ENCODE measurements around the gene NECTIN3. TPM values are rescaled to one million over a fixed set of nuclear protein-coding genes. Genes with fewer than 3 reads are reported as not detected.
A peak's percentile ranks its signal among the peaks of the same experiment; 100 is the strongest.

Gene NECTIN3
- total RNA-seq, 1 donor from 2014 or later: 22.9 TPM

- DNase-seq (ENCODE audit: low read depth): no peak
- TF ChIP-seq CTCF (IDR thresholded peaks at IDR 0.05; ENCODE audit: insufficient read depth, low read length, poor library complexity, severe bottlenecking): no peak
Observed at GRCh38 chr3:111210866-111211564, 139.4 kb downstream of the NECTIN3 start.

DNA sequence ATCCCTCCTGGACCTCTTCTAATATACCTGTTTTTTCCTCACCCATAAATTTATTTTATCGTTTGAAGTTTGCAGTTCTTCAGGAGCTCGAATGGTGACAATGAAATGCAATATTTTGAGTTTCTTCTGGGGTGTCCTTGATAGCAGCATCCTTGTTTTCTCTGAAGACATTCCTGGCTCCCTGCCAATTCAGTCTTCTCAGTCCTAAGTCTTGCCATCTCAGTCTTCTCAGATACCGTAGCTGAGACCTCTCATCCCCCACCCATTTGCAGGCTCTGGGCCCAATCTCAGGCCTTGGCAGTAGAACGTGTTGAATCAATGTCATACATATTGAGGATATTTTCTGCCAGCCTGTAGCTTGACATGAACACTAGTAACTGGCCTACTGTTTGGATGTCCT is 140.9 kb downstream of the NECTIN3 start:
- TF ChIP-seq CTCF (IDR thresholded peaks at IDR 0.05; ENCODE audit: insufficient read depth, low read length, poor library complexity, severe bottlenecking): no peak
- H3K36me3 ChIP-seq (ENCODE audit: control insufficient read depth, insufficient read depth, low read length): no peaks in the 10 kb centered on the region

More at GRCh38 chr3:111210866-111211564, 139.4 kb downstream of the NECTIN3 start:
- H3K36me3 ChIP-seq (ENCODE audit: control insufficient read depth, insufficient read depth, low read length): no peaks in the 10 kb centered on the region
- no peaks in the 10 kb centered on the region for H3K27me3 ChIP-seq (ENCODE audit: control insufficient read depth, insufficient read depth, low read length)
- H3K4me3 ChIP-seq (ENCODE audit: low read depth, low read length): no peak overlapping the region

GRCh38 chr3:111215481-111215880 is 143.9 kb downstream of the NECTIN3 start:
- DNase-seq (ENCODE audit: low read depth): no peak
- TF ChIP-seq CTCF (IDR thresholded peaks at IDR 0.05; ENCODE audit: insufficient read depth, low read length, poor library complexity, severe bottlenecking): no peak
- no peaks in the 10 kb centered on the region for H3K27me3 ChIP-seq (ENCODE audit: control insufficient read depth, insufficient read depth, low read length)

More for the DNA sequence above, 140.9 kb downstream of the NECTIN3 start:
- Histone ChIP-seq H3K4me3 (ENCODE audit: low read depth, low read length) (no peak overlapping the region), H3K27me3 (ENCODE audit: control insufficient read depth, insufficient read depth, low read length) (no peaks in the 10 kb centered on the region)
- DNase-seq (ENCODE audit: low read depth): no peak

GRCh38 chr3:111218615-111219014 is 147.0 kb downstream of the NECTIN3 start:
- Histone ChIP-seq H3K27me3 (ENCODE audit: control insufficient read depth, insufficient read depth, low read length) (no peaks in the 10 kb centered on the region), H3K4me3 (ENCODE audit: low read depth, low read length) (no peak overlapping the region), H3K36me3 (ENCODE audit: control insufficient read depth, insufficient read depth, low read length) (no peaks in the 10 kb centered on the region)
- no peak for DNase-seq (ENCODE audit: low read depth)
- no peak for TF ChIP-seq CTCF (IDR thresholded peaks at IDR 0.05; ENCODE audit: insufficient read depth, low read length, poor library complexity, severe bottlenecking)

More at GRCh38 chr3:111215481-111215880, 143.9 kb downstream of the NECTIN3 start:
- no peaks in the 10 kb centered on the region for H3K36me3 ChIP-seq (ENCODE audit: control insufficient read depth, insufficient read depth, low read length)
- no peak overlapping the region for H3K4me3 ChIP-seq (ENCODE audit: low read depth, low read length)

DNA sequence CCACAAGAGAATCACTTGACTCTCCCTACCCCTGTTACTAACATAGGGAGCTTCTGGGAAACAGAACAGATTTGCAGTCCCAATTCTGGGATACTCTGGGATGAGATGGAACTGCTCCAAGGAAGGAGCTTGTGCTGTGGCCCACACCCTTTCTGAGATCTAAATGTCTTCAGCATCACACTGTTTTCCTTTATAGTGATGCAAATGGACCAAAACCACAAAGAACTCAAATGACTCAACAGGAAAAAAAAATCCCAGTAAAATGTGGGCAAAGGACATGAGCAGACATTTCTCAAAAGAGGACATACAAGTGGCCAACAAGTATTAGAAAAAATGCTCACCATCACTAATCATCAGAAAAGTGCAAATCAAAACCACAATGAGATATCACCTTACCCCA is 155.6 kb downstream of the NECTIN3 start:
- DNase-seq (ENCODE audit: low read depth): peak; percentile 19

More for the DNA sequence above, 155.6 kb downstream of the NECTIN3 start:
- H3K27me3 ChIP-seq (ENCODE audit: control insufficient read depth, insufficient read depth, low read length): no peaks in the 10 kb centered on the region
- H3K36me3 ChIP-seq (ENCODE audit: control insufficient read depth, insufficient read depth, low read length): no peaks in the 10 kb centered on the region
- TF ChIP-seq CTCF (IDR thresholded peaks at IDR 0.05; ENCODE audit: insufficient read depth, low read length, poor library complexity, severe bottlenecking): no peak
- no peak overlapping the region for H3K4me3 ChIP-seq (ENCODE audit: low read depth, low read length)
